ENCODE measurements around the gene TMEM200B.
"Not testable (repeated sequence)": the region's sequence is repeated elsewhere in the genome, so short reads cannot be mapped to it uniquely, and the experiment has no call there.

The TMEM200B gene

DNA sequence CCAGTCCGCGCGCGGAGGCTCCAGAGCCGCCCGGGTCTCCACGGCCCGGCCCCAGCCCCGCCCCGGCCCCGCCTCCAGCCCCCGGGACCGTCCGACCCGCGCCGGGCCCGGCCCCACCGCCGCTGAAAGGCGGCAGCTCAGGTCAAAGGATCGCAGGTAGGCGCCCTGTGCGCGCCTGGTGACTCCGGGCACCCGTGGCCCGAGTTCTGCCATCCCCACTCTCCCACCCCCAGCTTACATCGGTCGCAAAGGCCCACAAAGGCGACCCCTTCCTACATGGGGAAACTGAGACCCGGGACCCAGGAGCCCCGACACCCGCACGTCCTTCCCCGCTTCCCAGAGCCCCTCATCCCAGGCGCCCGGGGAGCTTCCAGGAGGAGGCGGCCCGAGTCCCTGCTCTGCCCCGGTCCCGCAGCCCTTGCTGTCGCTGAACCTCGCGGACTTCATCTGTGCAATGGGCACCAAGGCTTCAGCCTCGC is at the start of gene TMEM200B:
TSS of gene TMEM200B (minus strand) at position 17 of the 479 bp plus-strand sequence. CDS start 2,075 bp downstream, outside the sequence.
- DNase-seq (ENCODE audit: low spot score): peak; percentile 29

GRCh38 chr1:29172415-29172939 is 48.8 kb upstream of the TMEM200B start:
- no peak for DNase-seq (ENCODE audit: low spot score)

- DNase-seq (ENCODE audit: low spot score): no peak
These were observed 47.8 kb upstream of the TMEM200B start for GRCh38 chr1:29171521-29171920.

GRCh38 chr1:29171089-29171488 is 47.4 kb upstream of the TMEM200B start:
- DNase-seq (ENCODE audit: low spot score): no peak

DNA sequence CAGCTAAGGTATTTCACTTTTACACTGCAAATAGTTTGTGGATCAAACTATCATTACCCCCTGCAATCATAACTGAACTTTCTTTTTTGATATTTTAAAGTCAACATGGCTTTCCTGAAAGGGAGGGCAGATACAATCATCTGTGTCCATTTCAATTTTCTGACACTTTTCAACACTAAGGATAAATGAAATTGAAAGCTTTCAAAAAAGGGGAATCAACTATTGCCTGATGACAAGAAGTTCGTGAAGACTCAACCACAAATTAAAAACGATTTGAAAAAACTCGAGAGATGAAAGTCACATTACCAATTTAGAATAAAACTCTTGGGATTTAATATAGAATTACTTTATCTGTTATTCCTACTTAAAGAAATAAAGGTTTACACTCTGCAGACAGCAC is 46.3 kb upstream of the TMEM200B start:
- DNase-seq (ENCODE audit: low spot score): no peak

- no peak for DNase-seq (ENCODE audit: low spot score)
These were observed 44.2 kb upstream of the TMEM200B start for GRCh38 chr1:29167904-29168303.

- DNase-seq (ENCODE audit: low spot score): peak; percentile 59
These were observed 42.7 kb upstream of the TMEM200B start for GRCh38 chr1:29166291-29166878.

GRCh38 chr1:29164588-29164987 is 40.9 kb upstream of the TMEM200B start:
- DNase-seq (ENCODE audit: low spot score): no peak

DNA sequence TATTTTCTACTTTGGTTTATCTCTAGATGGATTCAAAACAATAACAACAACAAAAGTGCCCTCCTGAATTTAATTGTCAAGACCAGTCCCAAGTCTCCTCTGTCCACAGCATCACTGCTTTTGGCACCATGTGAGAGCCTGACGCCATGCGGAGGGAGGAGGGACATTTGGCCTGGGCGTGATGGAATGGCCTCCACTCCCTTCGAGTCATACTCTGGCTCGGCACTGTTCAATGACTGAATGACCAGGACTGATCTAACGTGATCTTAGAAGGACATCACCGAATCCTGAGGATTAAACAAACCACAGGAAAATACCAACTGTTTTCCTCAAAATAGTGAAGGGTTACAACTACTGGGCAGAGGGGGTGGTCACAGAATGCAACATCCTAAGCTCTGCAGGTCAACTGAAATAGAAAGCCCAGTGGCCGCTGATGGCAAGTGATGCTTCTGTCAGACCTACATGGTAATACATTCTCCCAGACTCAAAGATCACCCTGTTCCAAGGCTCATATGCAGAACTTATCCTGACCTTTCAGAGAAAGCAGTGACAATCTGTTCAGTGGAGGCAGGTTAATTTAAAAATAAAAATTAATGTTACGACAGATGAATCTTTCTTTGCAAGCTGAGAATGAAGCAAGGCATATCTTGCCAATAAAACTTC is 38.9 kb upstream of the TMEM200B start:
- DNase-seq (ENCODE audit: low spot score): no peak

GRCh38 chr1:29162025-29162424 is 38.3 kb upstream of the TMEM200B start:
- DNase-seq (ENCODE audit: low spot score): no peak

GRCh38 chr1:29159773-29160172 is 36.1 kb upstream of the TMEM200B start:
- DNase-seq (ENCODE audit: low spot score): no peak

- no peak for DNase-seq (ENCODE audit: low spot score)
These were observed 33.5 kb upstream of the TMEM200B start for GRCh38 chr1:29157269-29157601.

DNA sequence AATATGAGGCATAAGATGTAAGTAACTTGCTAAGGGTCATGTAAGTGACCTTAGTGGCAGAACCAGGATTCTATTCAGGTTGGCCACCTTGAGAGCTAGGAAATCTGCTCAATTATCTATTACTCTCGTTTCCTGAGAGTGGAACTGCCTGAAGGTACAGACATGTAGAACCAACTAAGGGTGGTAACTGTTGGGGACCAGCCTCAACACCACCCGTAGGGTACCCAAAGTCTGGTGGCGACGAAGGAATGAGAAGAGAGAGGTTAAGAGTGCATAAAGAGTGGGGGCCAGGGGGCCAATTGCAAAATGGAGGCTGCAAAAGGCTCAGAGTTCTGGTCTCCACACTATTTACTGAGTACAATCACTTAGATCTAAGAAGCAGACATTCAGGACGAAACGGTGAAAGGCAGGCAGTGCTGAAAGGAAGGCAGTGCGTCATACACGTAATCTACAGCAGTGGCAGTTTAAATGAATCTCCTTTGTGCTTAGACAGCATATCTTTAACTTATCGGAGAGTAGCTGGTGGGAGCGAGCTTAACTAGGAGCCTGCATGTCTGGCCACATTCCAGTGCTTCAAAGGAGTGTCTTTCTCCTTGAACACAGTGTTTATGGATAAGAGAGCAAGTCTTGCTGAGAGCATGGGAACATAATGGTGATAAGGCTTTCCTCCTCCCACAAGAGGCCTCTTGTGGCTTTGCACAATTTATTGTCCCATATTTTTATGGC is 33.0 kb upstream of the TMEM200B start:
- no peak for DNase-seq (ENCODE audit: low spot score)

DNA sequence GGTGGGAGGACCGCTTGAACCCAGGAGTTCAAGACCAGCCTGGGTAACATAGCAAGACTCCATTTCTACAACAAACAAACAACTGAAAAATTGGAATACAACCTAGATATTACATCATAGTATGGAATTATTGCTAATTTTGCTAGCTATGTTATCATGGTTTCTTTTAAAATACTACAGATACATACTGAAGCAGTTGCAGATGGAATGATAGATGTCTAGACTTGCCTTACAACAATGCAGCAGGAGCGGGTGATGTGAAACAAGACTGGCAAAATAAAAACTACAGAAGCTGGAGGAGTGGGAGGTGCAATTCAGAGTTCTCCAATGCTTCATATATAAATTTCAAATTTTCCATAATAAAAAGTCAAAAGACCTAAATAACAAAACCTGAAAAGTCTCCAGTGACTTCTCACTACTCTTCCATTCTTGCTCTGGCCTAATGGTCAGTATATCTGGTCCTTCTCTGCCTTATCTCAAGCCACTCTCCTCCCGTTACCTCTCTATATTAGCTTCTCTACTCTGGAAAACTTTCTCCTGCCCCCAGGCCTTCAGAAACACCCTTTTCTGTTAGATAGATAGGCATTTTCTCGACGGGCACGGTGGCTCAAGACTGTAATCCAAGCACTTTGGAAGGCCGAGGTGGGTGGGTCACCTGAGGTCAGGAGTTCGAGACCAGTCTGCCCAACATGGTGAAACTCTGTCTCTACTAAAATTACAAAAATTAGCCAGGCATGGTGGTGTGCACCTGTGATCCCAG is 28.5 kb upstream of the TMEM200B start:
- DNase-seq (ENCODE audit: low spot score): no peak

GRCh38 chr1:29150346-29150745 is 26.6 kb upstream of the TMEM200B start:
- DNase-seq (ENCODE audit: low spot score): not testable (repeated sequence)

DNA sequence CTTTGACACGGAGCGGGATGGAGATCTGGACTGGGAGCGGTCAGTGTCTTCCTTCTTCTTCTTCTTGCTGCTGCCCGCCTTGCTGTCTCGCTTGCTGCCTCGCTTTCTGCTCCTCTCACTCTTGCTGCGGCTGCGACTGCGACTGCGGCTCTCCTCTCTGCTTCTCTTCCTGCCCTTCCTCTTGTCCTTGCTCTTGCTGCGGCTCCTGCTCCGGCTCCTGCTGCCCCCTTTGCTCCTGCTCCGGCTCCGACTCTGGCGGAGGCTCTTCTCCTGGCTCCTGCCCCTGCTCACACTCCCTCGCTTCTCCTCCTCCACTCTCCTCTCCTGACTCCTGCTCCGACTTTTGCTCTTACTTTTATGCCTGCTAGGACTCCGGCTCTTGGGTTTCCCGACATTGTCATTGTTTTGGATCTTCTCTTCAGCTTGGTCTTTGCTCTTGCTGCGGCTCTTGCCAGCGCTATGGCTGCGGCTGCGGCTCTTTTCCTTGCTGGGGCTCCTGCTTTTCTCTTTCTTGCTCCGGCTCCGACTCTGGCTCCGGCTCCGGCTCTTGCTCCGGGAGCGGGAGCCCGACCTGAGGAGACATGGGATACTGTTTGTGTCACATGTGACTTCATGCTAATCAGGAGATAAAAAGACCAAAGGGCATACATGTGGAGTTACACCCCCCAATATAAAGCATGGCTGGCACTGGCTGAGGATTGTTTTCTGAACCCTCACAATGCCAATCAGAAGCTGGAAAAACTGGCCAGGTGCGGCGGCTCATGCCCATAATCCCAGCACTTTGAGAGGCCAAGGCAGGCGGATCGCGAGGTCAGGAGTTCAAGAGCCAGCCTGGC is 25.2 kb upstream of the TMEM200B start:
- no peak for DNase-seq (ENCODE audit: low spot score)

GRCh38 chr1:29145739-29146437 is 22.2 kb upstream of the TMEM200B start:
- DNase-seq (ENCODE audit: low spot score): peak; percentile 83

GRCh38 chr1:29144178-29144577 is 20.5 kb upstream of the TMEM200B start:
- no peak for DNase-seq (ENCODE audit: low spot score)

GRCh38 chr1:29142714-29143113 is 19.0 kb upstream of the TMEM200B start:
- no peak for DNase-seq (ENCODE audit: low spot score)

- DNase-seq (ENCODE audit: low spot score): peak; percentile 36
These were observed 12.8 kb upstream of the TMEM200B start for GRCh38 chr1:29136391-29136915.

DNA sequence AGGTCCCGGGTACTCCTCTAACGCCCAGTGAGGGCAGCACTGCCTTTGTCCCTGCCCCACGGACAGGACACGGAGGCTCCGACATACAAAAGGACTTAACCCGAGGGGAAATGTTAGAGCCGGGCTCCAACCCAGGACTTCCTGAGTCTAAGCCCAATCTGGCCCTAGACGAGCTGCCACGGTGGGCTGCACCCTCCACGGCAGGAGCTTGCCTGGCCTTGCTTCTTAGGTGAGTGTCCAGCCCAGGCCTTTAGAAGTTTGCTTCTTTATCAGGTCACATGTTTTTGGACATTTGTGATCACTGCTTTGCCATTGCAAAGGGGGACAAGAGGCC is 11.0 kb upstream of the TMEM200B start:
- no peak for DNase-seq (ENCODE audit: low spot score)
